OCI-LY7 (cell line): Measurements from ENCODE around the gene SC5D. TPM values are rescaled to one million over a fixed set of nuclear protein-coding genes. Genes with fewer than 3 reads are reported as not detected.
A peak's percentile ranks its signal among the peaks of the same experiment; 100 is the strongest.

Experiments
- BruUV-seq: library from RNA; stranded (reverse); fragments of 400-500 nt; replicated peaks from 2 replicates; lab custom pipeline; 2021; lab: Mats Ljungman, UMichigan
- CTCF ChIA-PET: fragments of 300-600 bp; sonication (Branson Sonifier 250); formaldehyde crosslinking; loops from one replicate; lab custom pipeline; 2022; ENCODE audit warnings: antibody characterized with exemption; ENCODE audit not compliant: unreplicated experiment; lab: Charles Lee
- POLR2A ChIA-PET: fragments of 300-600 bp; sonication (Branson Sonifier 250); formaldehyde crosslinking; loops from one replicate; lab custom pipeline; 2022; ENCODE audit warnings: antibody characterized with exemption; lab: Charles Lee
- DNase-seq: peaks from one replicate; pipeline ENCODE4 v3.0.0-alpha.2; 2015; ENCODE audit warnings: low spot score
- H2AFZ ChIP-seq: fragments of 200-600 bp; sonication (generic), shearing (Covaris generic); 2 replicates; pipeline ENCODE4 v1.6.1; 2014; ENCODE audit warnings: mild to moderate bottlenecking, antibody characterized with exemption, low read length, moderate library complexity
- H3K27ac ChIP-seq: fragments of 200-600 bp; sonication (generic); 2 replicates; pipeline ENCODE4 v1.5.1; 2014; ENCODE audit warnings: mixed run types, low read depth, mild to moderate bottlenecking, moderate library complexity, low read length, inconsistent platforms; ENCODE audit not compliant: poor library complexity, severe bottlenecking
- H3K36me3 ChIP-seq: fragments of 200-600 bp; sonication (generic); 2 replicates; pipeline ENCODE4 v1.6.1; 2014; ENCODE audit warnings: mild to moderate bottlenecking, antibody characterized with exemption, low read length, moderate library complexity, mixed read lengths; ENCODE audit not compliant: insufficient read depth
- H3K4me1 ChIP-seq: fragments of 200-600 bp; sonication (generic); 2 replicates; pipeline ENCODE4 v1.5.1; 2014; ENCODE audit warnings: mild to moderate bottlenecking, low read length; ENCODE audit not compliant: insufficient read depth, poor library complexity, severe bottlenecking
- H3K4me2 ChIP-seq: fragments of 200-600 bp; sonication (generic); 2 replicates; pipeline ENCODE4 v1.6.1; 2014; ENCODE audit warnings: mild to moderate bottlenecking, low read length
- H3K4me3 ChIP-seq: fragments of 200-600 bp; sonication (generic); 2 replicates; pipeline ENCODE4 v1.5.1; 2014; ENCODE audit warnings: mild to moderate bottlenecking, low read depth, low read length; ENCODE audit not compliant: poor library complexity, severe bottlenecking
- H3K79me2 ChIP-seq: fragments of 200-600 bp; sonication (generic); 2 replicates; pipeline ENCODE4 v1.6.1; 2016; ENCODE audit warnings: low read depth, mild to moderate bottlenecking, low read length, moderate library complexity, mixed read lengths; ENCODE audit not compliant: insufficient read depth
- H3K9me2 ChIP-seq: fragments of 200-600 bp; sonication (generic); 2 replicates; pipeline ENCODE4 v1.6.1; 2016; ENCODE audit warnings: mild to moderate bottlenecking, low read length, mixed read lengths; ENCODE audit not compliant: insufficient read depth
- H3K9me3 ChIP-seq: fragments of 200-600 bp; sonication (generic); 2 replicates; pipeline ENCODE4 v1.6.1; 2014; ENCODE audit warnings: mild to moderate bottlenecking, mixed run types, low read length, mixed read lengths
- H4K20me1 ChIP-seq: fragments of 200-600 bp; sonication (generic); 2 replicates; pipeline ENCODE4 v1.6.1; 2014; ENCODE audit warnings: mild to moderate bottlenecking, antibody characterized with exemption, low read length, moderate library complexity, mixed read lengths; ENCODE audit not compliant: insufficient read depth
- EZH2phosphoT487 ChIP-seq: fragments of 200-600 bp; sonication (generic); IDR thresholded peaks from 2 replicates; pipeline ENCODE4 v1.6.1; 2018; ENCODE audit warnings: low read depth, borderline replicate concordance, mild to moderate bottlenecking, mixed run types, antibody characterized with exemption, low read length, moderate library complexity, mixed read lengths
- intact Hi-C: fragments of 100-400 bp; cut with micrococcal nuclease; formaldehyde crosslinking; loops from one replicate; pipeline ENCODE4 v1.10.0; 2022; ENCODE audit not compliant: unreplicated experiment
- total RNA-seq, 2 experiments: library from RNA; depleted of rRNA in 1 of 2; stranded (reverse); fragments of >200 nt in 1 of 2; shearing (Covaris generic) in 1 of 2; gene quantifications; 2 replicates each; pipeline ENCODE4 v1.2.3, GENCODE V29; 2014 to 2022
- TF ChIP-seq, protein P1 (sequence below): fragments of 200-600 bp; sonication (generic); conservative IDR thresholded peaks from 2 replicates; pipeline ENCODE4 v1.5.1; 2014; ENCODE audit warnings: mild to moderate bottlenecking, antibody characterized with exemption, low read length, moderate library complexity, mixed read lengths

The SC5D gene
- total RNA-seq, 2 experiments from 2014 or later: 27.9 to 43.3 TPM

DNA sequence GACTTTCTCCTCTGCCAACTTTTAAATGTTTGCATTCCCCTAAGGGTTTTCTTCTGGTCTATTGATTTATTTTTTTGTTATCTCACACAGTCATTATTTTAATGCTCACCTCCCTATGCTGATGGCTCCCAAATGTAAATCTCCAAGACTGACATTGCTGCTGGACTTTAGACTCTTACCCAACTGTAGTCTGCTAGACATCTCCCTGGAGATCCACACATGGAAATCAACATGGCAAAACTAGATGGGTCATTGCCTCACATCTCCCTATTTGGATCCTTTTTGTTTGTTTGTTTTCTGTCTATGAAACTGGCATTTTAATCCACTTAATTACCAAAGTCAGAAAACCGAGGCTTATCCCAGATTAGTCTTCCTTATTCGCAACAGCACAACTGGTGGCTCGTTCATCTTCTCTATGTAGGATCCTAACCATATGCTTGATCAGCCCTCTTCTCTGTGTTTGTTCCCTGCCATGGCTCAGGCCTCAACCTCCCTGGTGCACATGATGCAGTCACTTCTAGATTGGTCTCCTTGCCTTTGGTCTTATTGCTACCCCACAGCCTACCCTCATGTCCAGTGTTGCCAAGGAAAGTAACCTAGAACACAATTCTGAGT is 37.3 kb downstream of the SC5D start:
- Histone ChIP-seq H3K4me1 (peaks cover 62% of the 10 kb centered on the region), H3K9me3 (no peaks in the 10 kb centered on the region), H3K4me2 (no peak overlapping the region), H3K9me2 (no peaks in the 10 kb centered on the region), H3K79me2 (no peaks in the 10 kb centered on the region), H3K27ac (peak overlapping the region; percentile 87), H3K4me3 (no peak overlapping the region), H3K36me3 (no peaks in the 10 kb centered on the region), H2AFZ (peak overlapping the region; percentile 31; the same call in 1 of the 2 replicates), H4K20me1 (no peaks in the 10 kb centered on the region)
- intact Hi-C loops: no loop called here
- CTCF ChIA-PET: no interaction called here
- no peak for DNase-seq
- POLR2A ChIA-PET: interaction anchor here (1.4 to 7.7 kb wide), 4 partner anchors 8 to 121 kb away, joined by 4 to 70 read pairs (median 33); no protein-coding TSS in a partner anchor
- no peak for TF ChIP-seq EZH2phosphoT487
- TF ChIP-seq, protein P1, sequence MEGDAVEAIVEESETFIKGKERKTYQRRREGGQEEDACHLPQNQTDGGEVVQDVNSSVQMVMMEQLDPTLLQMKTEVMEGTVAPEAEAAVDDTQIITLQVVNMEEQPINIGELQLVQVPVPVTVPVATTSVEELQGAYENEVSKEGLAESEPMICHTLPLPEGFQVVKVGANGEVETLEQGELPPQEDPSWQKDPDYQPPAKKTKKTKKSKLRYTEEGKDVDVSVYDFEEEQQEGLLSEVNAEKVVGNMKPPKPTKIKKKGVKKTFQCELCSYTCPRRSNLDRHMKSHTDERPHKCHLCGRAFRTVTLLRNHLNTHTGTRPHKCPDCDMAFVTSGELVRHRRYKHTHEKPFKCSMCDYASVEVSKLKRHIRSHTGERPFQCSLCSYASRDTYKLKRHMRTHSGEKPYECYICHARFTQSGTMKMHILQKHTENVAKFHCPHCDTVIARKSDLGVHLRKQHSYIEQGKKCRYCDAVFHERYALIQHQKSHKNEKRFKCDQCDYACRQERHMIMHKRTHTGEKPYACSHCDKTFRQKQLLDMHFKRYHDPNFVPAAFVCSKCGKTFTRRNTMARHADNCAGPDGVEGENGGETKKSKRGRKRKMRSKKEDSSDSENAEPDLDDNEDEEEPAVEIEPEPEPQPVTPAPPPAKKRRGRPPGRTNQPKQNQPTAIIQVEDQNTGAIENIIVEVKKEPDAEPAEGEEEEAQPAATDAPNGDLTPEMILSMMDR: no peak
- BruUV-seq: no TSS peak

DNA sequence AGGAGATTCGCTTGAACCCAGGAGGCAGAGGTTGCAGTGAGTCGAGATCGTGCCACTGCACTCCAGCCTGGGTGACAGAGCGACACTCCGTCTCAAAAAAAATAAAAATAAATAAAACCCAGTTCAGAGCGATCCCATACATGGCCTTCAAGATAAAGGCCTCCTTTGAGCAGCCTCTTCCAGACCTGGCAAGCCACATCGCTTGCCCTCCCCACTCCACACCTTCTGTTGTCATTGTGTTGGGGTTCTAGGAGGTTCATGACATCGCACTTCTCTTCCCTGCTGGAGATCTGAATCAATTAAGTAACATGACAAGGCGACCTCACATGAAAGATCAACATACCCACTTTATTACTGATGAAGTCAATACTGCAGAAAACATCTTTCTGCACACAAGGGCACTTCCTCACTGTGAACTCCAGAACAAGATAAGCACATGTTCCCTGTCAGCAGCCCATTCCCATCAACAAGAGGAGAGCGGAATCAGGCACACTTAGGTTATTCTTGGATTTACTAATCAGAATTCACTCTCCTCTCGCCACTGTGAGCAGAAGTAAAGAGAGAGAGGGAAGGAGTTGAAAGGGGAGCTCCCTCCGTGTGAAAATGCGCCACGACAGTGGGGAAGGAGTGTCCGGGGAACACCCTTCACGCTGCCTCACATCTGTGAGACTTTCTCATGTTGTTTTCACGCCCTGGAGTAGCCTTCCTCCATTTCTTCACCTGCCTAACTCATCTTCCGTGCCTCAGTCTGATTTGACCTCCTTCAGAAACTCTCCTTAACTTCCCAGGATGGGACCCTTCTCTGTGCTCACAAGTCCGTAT is 38.3 kb downstream of the SC5D start:
- POLR2A ChIA-PET: interaction anchor here (0.6 to 1.4 kb wide), 7 partner anchors 17 to 267 kb away, joined by 3 to 7 read pairs (median 4); no protein-coding TSS in a partner anchor

More for the DNA sequence above, 38.3 kb downstream of the SC5D start:
- Histone ChIP-seq H3K4me1 (peaks cover 62% of the 10 kb centered on the region), H3K9me2 (no peaks in the 10 kb centered on the region), H2AFZ (no peak overlapping the region), H3K9me3 (no peaks in the 10 kb centered on the region), H3K36me3 (no peaks in the 10 kb centered on the region), H3K4me3 (no peak overlapping the region), H3K4me2 (no peak overlapping the region), H4K20me1 (no peaks in the 10 kb centered on the region), H3K79me2 (no peaks in the 10 kb centered on the region), H3K27ac (no peak overlapping the region)
- no peak for DNase-seq
- no TSS peak for BruUV-seq
- CTCF ChIA-PET: no interaction called here
- intact Hi-C loops: no loop called here
- TF ChIP-seq EZH2phosphoT487: no peak
- TF ChIP-seq, protein P1: no peak
